Peyer's patch (tissue), 4 donors: ENCODE data around the gene GLRA3. TPM values are rescaled to one million over a fixed set of nuclear protein-coding genes. Genes with fewer than 3 reads are reported as not detected.

Experiments used
- DNase-seq, 3 donors: peaks; one replicate each; pipeline ENCODE4 v3.0.0-alpha.2; 2017 to 2019
- H3K27ac ChIP-seq, 4 donors: fragments of 200-600 bp; sonication (generic); one replicate each; pipeline ENCODE4 v1.5.1; 2016 to 2019
- H3K27me3 ChIP-seq, 2 donors: fragments of 200-600 bp; sonication (generic); one replicate each; pipeline ENCODE4 v1.5.1; 2019
- H3K36me3 ChIP-seq, 3 donors: fragments of 200-600 bp; sonication (generic); one replicate each; pipeline ENCODE4 v1.5.1; 2016 to 2019
- H3K4me1 ChIP-seq, 4 donors: fragments of 200-600 bp; sonication (generic); one replicate each; pipeline ENCODE4 v1.5.1; 2016 to 2019
- H3K4me3 ChIP-seq, 4 donors: fragments of 200-600 bp; sonication (generic); 1 replicate in 3 of 4; 2 replicates in 1 of 4; pipeline ENCODE4 v1.5.1; 2016 to 2019; ENCODE audit warnings: mild to moderate bottlenecking in 1 of 4
- H3K9me3 ChIP-seq, 4 donors: fragments of 200-600 bp; sonication (generic); one replicate each; pipeline ENCODE4 v1.5.1; 2016 to 2019; ENCODE audit warnings: mild to moderate bottlenecking in 1 of 4
- CTCF ChIP-seq, 6 experiments: fragments of 450-650 bp in 4 of 6; fragments of 200-600 bp in 2 of 6; sonication (generic) in 1 of 6; IDR thresholded peaks; one replicate each; pipeline ENCODE4 v1.5.1; 2017 to 2019; ENCODE audit warnings: antibody characterized with exemption in 6 of 6, mild to moderate bottlenecking in 3 of 6, moderate library complexity in 1 of 6
- POLR2A ChIP-seq, 2 donors: fragments of 450-650 bp; IDR thresholded peaks; one replicate each; pipeline ENCODE4 v1.5.1; 2017; ENCODE audit warnings: antibody characterized with exemption in 2 of 2, mild to moderate bottlenecking in 2 of 2, moderate library complexity in 2 of 2
- total RNA-seq, 4 donors: library from RNA; depleted of rRNA; stranded (reverse); fragments of >200 nt; gene quantifications; one replicate each; pipeline ENCODE4 v1.1.0, GENCODE V29; 2016

Gene GLRA3
- total RNA-seq, 4 donors from 2014 or later, result 1.7 TPM; not detected in 3

GRCh38 chr4:174835536-174835935 is 6.5 kb upstream of the GLRA3 start:
- H3K27ac ChIP-seq, result no peak overlapping the region
- no peak for DNase-seq
- no peaks in the 10 kb centered on the region for H3K36me3 ChIP-seq
- no peak overlapping the region for H3K4me3 ChIP-seq
- no peaks in the 10 kb centered on the region for H3K4me1 ChIP-seq
- H3K9me3 ChIP-seq, result no peaks in the 10 kb centered on the region
- no peaks in the 10 kb centered on the region for H3K27me3 ChIP-seq
- TF ChIP-seq POLR2A (IDR thresholded peaks at IDR 0.05) (no peak), CTCF (IDR thresholded peaks at IDR 0.05) (no peak)

- no peak overlapping the region for H3K4me3 ChIP-seq
- DNase-seq, result no peak
- H3K9me3 ChIP-seq, result no peaks in the 10 kb centered on the region
- H3K27ac ChIP-seq, result no peak overlapping the region
- TF ChIP-seq POLR2A (IDR thresholded peaks at IDR 0.05), result no peak
- TF ChIP-seq CTCF (IDR thresholded peaks at IDR 0.05), result no peak
- no peaks in the 10 kb centered on the region for H3K4me1 ChIP-seq
- H3K36me3 ChIP-seq, result no peaks in the 10 kb centered on the region
- no peaks in the 10 kb centered on the region for H3K27me3 ChIP-seq
Observed at GRCh38 chr4:174834477-174834876, 5.4 kb upstream of the GLRA3 start.

- no peak for TF ChIP-seq CTCF (IDR thresholded peaks at IDR 0.05)
- TF ChIP-seq POLR2A (IDR thresholded peaks at IDR 0.05), result no peak
- Histone ChIP-seq H3K9me3 (no peaks in the 10 kb centered on the region), H3K4me1 (no peaks in the 10 kb centered on the region), H3K36me3 (no peaks in the 10 kb centered on the region), H3K27me3 (no peaks in the 10 kb centered on the region), H3K27ac (no peak overlapping the region), H3K4me3 (no peak overlapping the region)
- DNase-seq, result no peak
Observed at GRCh38 chr4:174826660-174827059, 2.4 kb downstream of the GLRA3 start.

- no peak for DNase-seq
- Histone ChIP-seq H3K36me3 (no peaks in the 10 kb centered on the region), H3K27me3 (no peaks in the 10 kb centered on the region), H3K4me1 (no peaks in the 10 kb centered on the region), H3K4me3 (no peak overlapping the region), H3K9me3 (no peaks in the 10 kb centered on the region), H3K27ac (no peak overlapping the region)
- TF ChIP-seq POLR2A (IDR thresholded peaks at IDR 0.05) (no peak), CTCF (IDR thresholded peaks at IDR 0.05) (no peak)
Observed at GRCh38 chr4:174815282-174815681, 13.8 kb downstream of the GLRA3 start.

GRCh38 chr4:174813292-174813691 is 15.8 kb downstream of the GLRA3 start:
- H3K4me1 ChIP-seq, result no peaks in the 10 kb centered on the region
- no peak overlapping the region for H3K27ac ChIP-seq
- no peak for DNase-seq
- H3K4me3 ChIP-seq, result no peak overlapping the region
- H3K27me3 ChIP-seq, result no peaks in the 10 kb centered on the region
- no peaks in the 10 kb centered on the region for H3K36me3 ChIP-seq
- no peaks in the 10 kb centered on the region for H3K9me3 ChIP-seq
- no peak for TF ChIP-seq CTCF (IDR thresholded peaks at IDR 0.05)
- TF ChIP-seq POLR2A (IDR thresholded peaks at IDR 0.05), result no peak

- Histone ChIP-seq H3K4me1 (no peaks in the 10 kb centered on the region), H3K4me3 (no peak overlapping the region), H3K27ac (no peak overlapping the region), H3K36me3 (no peaks in the 10 kb centered on the region), H3K27me3 (no peaks in the 10 kb centered on the region), H3K9me3 (no peaks in the 10 kb centered on the region)
- DNase-seq, result no peak
- no peak for TF ChIP-seq CTCF (IDR thresholded peaks at IDR 0.05)
- TF ChIP-seq POLR2A (IDR thresholded peaks at IDR 0.05), result no peak
Observed at GRCh38 chr4:174810834-174811233, 18.2 kb downstream of the GLRA3 start.
